Measurements from ENCODE around the gene FRMD4A. TPM values are rescaled to one million over a fixed set of nuclear protein-coding genes. Genes with fewer than 3 reads are reported as not detected.

Gene FRMD4A
- total and polyA plus RNA-seq, 12 donors, result 9.1 to 29.6 (median 14.6) TPM

DNA sequence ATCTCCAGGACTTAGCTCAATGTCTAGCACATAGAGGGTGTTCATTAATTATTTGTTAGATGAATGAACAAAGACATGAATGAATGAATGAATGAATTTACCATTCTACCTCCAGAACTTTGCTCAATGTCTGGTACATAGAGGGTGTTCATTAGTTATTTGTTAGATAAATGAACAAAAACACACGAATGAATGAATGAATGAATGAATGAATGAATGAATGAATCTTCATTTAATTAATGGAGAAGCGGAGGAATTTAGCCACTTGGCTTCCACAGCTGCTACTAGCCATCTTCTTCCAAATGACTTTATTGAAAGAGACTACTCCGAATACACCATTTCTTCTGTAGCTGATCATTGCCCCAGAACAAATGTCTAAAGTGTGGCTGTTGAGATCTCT, 368.9 kb downstream of the FRMD4A start:
- DNase-seq, result no peak
- Histone ChIP-seq H3K27me3 (no peaks in the 10 kb centered on the region), H3K9me3 (replicated peaks in 1 of 3) (no peaks in the 10 kb centered on the region), H3K4me3 (no peak overlapping the region), H3K4me1 (replicated peaks in 1 of 2) (no peaks in the 10 kb centered on the region), H3K27ac (no peak overlapping the region), H3K36me3 (replicated peaks in 1 of 2) (no peaks in the 10 kb centered on the region)
- 76 to 86% (median 81%) methylated on average over 3 of the region's 3 CpGs for WGBS, 4 donors
- TF ChIP-seq POLR2A (IDR thresholded peaks at IDR 0.05), result no peak
- TF ChIP-seq, protein P1, sequence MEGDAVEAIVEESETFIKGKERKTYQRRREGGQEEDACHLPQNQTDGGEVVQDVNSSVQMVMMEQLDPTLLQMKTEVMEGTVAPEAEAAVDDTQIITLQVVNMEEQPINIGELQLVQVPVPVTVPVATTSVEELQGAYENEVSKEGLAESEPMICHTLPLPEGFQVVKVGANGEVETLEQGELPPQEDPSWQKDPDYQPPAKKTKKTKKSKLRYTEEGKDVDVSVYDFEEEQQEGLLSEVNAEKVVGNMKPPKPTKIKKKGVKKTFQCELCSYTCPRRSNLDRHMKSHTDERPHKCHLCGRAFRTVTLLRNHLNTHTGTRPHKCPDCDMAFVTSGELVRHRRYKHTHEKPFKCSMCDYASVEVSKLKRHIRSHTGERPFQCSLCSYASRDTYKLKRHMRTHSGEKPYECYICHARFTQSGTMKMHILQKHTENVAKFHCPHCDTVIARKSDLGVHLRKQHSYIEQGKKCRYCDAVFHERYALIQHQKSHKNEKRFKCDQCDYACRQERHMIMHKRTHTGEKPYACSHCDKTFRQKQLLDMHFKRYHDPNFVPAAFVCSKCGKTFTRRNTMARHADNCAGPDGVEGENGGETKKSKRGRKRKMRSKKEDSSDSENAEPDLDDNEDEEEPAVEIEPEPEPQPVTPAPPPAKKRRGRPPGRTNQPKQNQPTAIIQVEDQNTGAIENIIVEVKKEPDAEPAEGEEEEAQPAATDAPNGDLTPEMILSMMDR (IDR thresholded peaks at IDR 0.05), result no peak
- intact Hi-C loops (cut with DNase I), result no loop called here

DNA sequence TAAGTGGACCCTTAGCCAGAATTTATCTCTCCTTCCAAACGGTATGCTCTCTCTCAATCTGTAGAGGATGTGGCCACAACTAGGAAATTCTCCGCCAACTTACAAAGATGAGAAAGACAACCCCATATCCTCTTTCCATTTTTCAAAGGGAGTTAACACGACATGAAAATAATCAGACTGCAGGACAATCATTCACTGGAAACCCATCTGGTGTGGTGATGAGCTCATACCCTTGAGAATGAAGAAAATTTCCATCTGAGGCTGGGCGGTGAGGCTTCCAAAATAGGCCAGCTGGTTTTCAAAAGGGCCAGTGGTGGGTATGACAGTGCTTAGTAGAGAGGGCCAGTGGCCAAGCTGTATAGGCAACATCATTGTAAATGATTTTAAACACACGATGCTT, 369.6 kb downstream of the FRMD4A start:
- H3K4me1 ChIP-seq (replicated peaks in 1 of 2), result no peaks in the 10 kb centered on the region
- TF ChIP-seq POLR2A (IDR thresholded peaks at IDR 0.05), result no peak
- TF ChIP-seq, protein P1 (IDR thresholded peaks at IDR 0.05), result no peak
- no peaks in the 10 kb centered on the region for H3K36me3 ChIP-seq (replicated peaks in 1 of 2)
- intact Hi-C loops (cut with DNase I), result no loop called here
- H3K27ac ChIP-seq, result no peak overlapping the region
- H3K9me3 ChIP-seq (replicated peaks in 1 of 3), result no peaks in the 10 kb centered on the region
- H3K4me3 ChIP-seq, result no peak overlapping the region
- no peak for DNase-seq
- WGBS, 4 donors, result 45 to 62% (median 57%) methylated on average over 5 of the region's 5 CpGs
- no peaks in the 10 kb centered on the region for H3K27me3 ChIP-seq

GRCh38 chr10:13960603-13961002, 370.1 kb downstream of the FRMD4A start:
- no peak for DNase-seq
- 74 to 90% (median 83%) methylated on average over 3 of the region's 3 CpGs for WGBS, 4 donors
- H3K27me3 ChIP-seq, result no peaks in the 10 kb centered on the region
- no peak overlapping the region for H3K4me3 ChIP-seq
- H3K36me3 ChIP-seq (replicated peaks in 1 of 2), result no peaks in the 10 kb centered on the region
- no peak overlapping the region for H3K27ac ChIP-seq
- TF ChIP-seq, protein P1 (IDR thresholded peaks at IDR 0.05), result no peak
- TF ChIP-seq POLR2A (IDR thresholded peaks at IDR 0.05), result no peak
- no peaks in the 10 kb centered on the region for H3K4me1 ChIP-seq (replicated peaks in 1 of 2)
- no peaks in the 10 kb centered on the region for H3K9me3 ChIP-seq (replicated peaks in 1 of 3)
- intact Hi-C loops (cut with DNase I), result no loop called here

GRCh38 chr10:13959443-13960359, 371.0 kb downstream of the FRMD4A start:
- TF ChIP-seq, protein P1 (IDR thresholded peaks at IDR 0.05), result no peak
- TF ChIP-seq POLR2A (IDR thresholded peaks at IDR 0.05), result no peak
- DNase-seq, result peak in 1 of 7 donors; percentile 17
- Histone ChIP-seq H3K27me3 (no peaks in the 10 kb centered on the region), H3K9me3 (replicated peaks in 1 of 3) (no peaks in the 10 kb centered on the region), H3K4me3 (no peak overlapping the region), H3K4me1 (replicated peaks in 1 of 2) (no peaks in the 10 kb centered on the region), H3K36me3 (replicated peaks in 1 of 2) (no peaks in the 10 kb centered on the region), H3K27ac (peak overlapping the region in 1 of 5 donors; percentile 5)
- 58 to 71% (median 69%) methylated on average over 16 to 18 of the region's 18 CpGs for WGBS, 4 donors
- intact Hi-C loops (cut with DNase I), result no loop called here
